ENCODE measurements around the gene C5. TPM values are rescaled to one million over a fixed set of nuclear protein-coding genes. Genes with fewer than 3 reads are reported as not detected.
A peak's percentile ranks its signal among the peaks of the same experiment; 100 is the strongest.

Gene C5
- total RNA-seq, 1 donor from 2014 or later, result 1.0 TPM

- Mint-ChIP-seq H3K27me3 (ENCODE audit: unreplicated experiment) (peaks cover 9% of the 10 kb centered on the region), H3K4me3 (ENCODE audit: unreplicated experiment) (peak overlapping the region; percentile 84), H3K36me3 (ENCODE audit: unreplicated experiment) (no peaks in the 10 kb centered on the region), H3K9me3 (ENCODE audit: unreplicated experiment) (peaks cover 3% of the 10 kb centered on the region), H3K4me1 (ENCODE audit: low read depth, unreplicated experiment) (no peaks in the 10 kb centered on the region), H3K27ac (ENCODE audit: unreplicated experiment) (no peak overlapping the region)
- DNase-seq, result peak; percentile 67
- peak; percentile 13 for TF ChIP-seq CTCF (IDR thresholded peaks at IDR 0.05; ENCODE audit: partially characterized antibody, unreplicated experiment)
These were observed 121.4 kb downstream of the C5 start for GRCh38 chr9:120928483-120929228.

GRCh38 chr9:120928015-120928482 lies 122.0 kb downstream of the C5 start:
- Mint-ChIP-seq H3K9me3 (ENCODE audit: unreplicated experiment) (peaks cover 3% of the 10 kb centered on the region), H3K27ac (ENCODE audit: unreplicated experiment) (no peak overlapping the region), H3K27me3 (ENCODE audit: unreplicated experiment) (peaks cover 9% of the 10 kb centered on the region), H3K4me3 (ENCODE audit: unreplicated experiment) (peak overlapping the region; percentile 84), H3K36me3 (ENCODE audit: unreplicated experiment) (no peaks in the 10 kb centered on the region), H3K4me1 (ENCODE audit: low read depth, unreplicated experiment) (no peaks in the 10 kb centered on the region)
- no peak for DNase-seq
- TF ChIP-seq CTCF (IDR thresholded peaks at IDR 0.05; ENCODE audit: partially characterized antibody, unreplicated experiment), result no peak

GRCh38 chr9:120927269-120928014 lies 122.6 kb downstream of the C5 start:
- TF ChIP-seq CTCF (IDR thresholded peaks at IDR 0.05; ENCODE audit: partially characterized antibody, unreplicated experiment), result no peak
- Mint-ChIP-seq H3K9me3 (ENCODE audit: unreplicated experiment) (peaks cover 3% of the 10 kb centered on the region), H3K4me3 (ENCODE audit: unreplicated experiment) (peak overlapping the region; percentile 84), H3K36me3 (ENCODE audit: unreplicated experiment) (no peaks in the 10 kb centered on the region), H3K27me3 (ENCODE audit: unreplicated experiment) (peaks cover 9% of the 10 kb centered on the region), H3K27ac (ENCODE audit: unreplicated experiment) (no peak overlapping the region), H3K4me1 (ENCODE audit: low read depth, unreplicated experiment) (no peaks in the 10 kb centered on the region)
- no peak for DNase-seq

- Mint-ChIP-seq H3K36me3 (ENCODE audit: unreplicated experiment) (no peaks in the 10 kb centered on the region), H3K4me1 (ENCODE audit: low read depth, unreplicated experiment) (peaks cover 7% of the 10 kb centered on the region), H3K9me3 (ENCODE audit: unreplicated experiment) (peaks cover 3% of the 10 kb centered on the region), H3K4me3 (ENCODE audit: unreplicated experiment) (peak within 1 kb of the TSS; percentile 84), H3K27ac (ENCODE audit: unreplicated experiment) (no peak within 1 kb of the TSS), H3K27me3 (ENCODE audit: unreplicated experiment) (peaks cover 9% of the 10 kb centered on the region)
- DNase-seq, result no peak
- TF ChIP-seq CTCF (IDR thresholded peaks at IDR 0.05; ENCODE audit: partially characterized antibody, unreplicated experiment), result no peak
These were observed 123.6 kb downstream of the C5 start, which contains the start of gene TRAF1 for GRCh38 chr9:120926397-120926928. TSS of gene TRAF1 (minus strand) at chr9:120926796. CDS start at chr9:120926075, 721 bp downstream.

All from glutamatergic neuron (in vitro differentiated cells).